ENCODE measurements around the gene FOXQ1. TPM values are rescaled to one million over a fixed set of nuclear protein-coding genes. Genes with fewer than 3 reads are reported as not detected.

FOXQ1 gene
- total and polyA plus RNA-seq, 2 of the 13 experiments (the other 11 are each of a cell fraction or from before 2014, with no cell fraction given), result 35.2 to 39.8 TPM

GRCh38 chr6:1267057-1267732 lies 44.7 kb upstream of the FOXQ1 start (continued):
- peak; percentile 80 for TF ChIP-seq CREM (IDR thresholded peaks at IDR 0.05)
- no peak for TF ChIP-seq CREM (CRISPR knock-in tag; IDR thresholded peaks at IDR 0.05)
- TF ChIP-seq SMC3 (IDR thresholded peaks at IDR 0.05; ENCODE audit: low read length), result peak; percentile 22; the same call in 1 of the 2 replicates
- TF ChIP-seq HDAC1 (CRISPR knock-in tag; IDR thresholded peaks at IDR 0.05), result no peak
- TF ChIP-seq NKX3-1 (CRISPR knock-in tag; IDR thresholded peaks at IDR 0.05), result no peak
- no peak for TF ChIP-seq ZIK1 (CRISPR knock-in tag; IDR thresholded peaks at IDR 0.05; ENCODE audit: borderline replicate concordance, low read depth)
- TF ChIP-seq CSRNP1 (CRISPR knock-in tag; IDR thresholded peaks at IDR 0.05), result no peak
- TF ChIP-seq ZNF350 (CRISPR knock-in tag; IDR thresholded peaks at IDR 0.05; ENCODE audit: borderline replicate concordance, low read depth), result no peak
- TF ChIP-seq ZBTB20 (CRISPR knock-in tag; IDR thresholded peaks at IDR 0.05; ENCODE audit: borderline replicate concordance, low read depth), result no peak; the same call in 1 of the 2 replicates
- no peak for TF ChIP-seq ETS1 (CRISPR knock-in tag; IDR thresholded peaks at IDR 0.05)
- no peak for TF ChIP-seq AKNA (CRISPR knock-in tag; IDR thresholded peaks at IDR 0.05; ENCODE audit: borderline replicate concordance)
- TF ChIP-seq BCL6 (CRISPR knock-in tag; IDR thresholded peaks at IDR 0.05), result peak; percentile 79
- TF ChIP-seq AFF4 (CRISPR knock-in tag; IDR thresholded peaks at IDR 0.05), result no peak; the same call in 1 of the 2 replicates
- TF ChIP-seq TAF15 (IDR thresholded peaks at IDR 0.05; ENCODE audit: low read depth, low read length, poor library complexity, severe bottlenecking), result no peak
- TF ChIP-seq ZNF615 (CRISPR knock-in tag; IDR thresholded peaks at IDR 0.05; ENCODE audit: borderline replicate concordance), result no peak
- TF ChIP-seq THAP11 (CRISPR knock-in tag; IDR thresholded peaks at IDR 0.05), result peak; percentile 63; the same call in 1 of the 2 replicates
- TF ChIP-seq RARA (CRISPR knock-in tag; IDR thresholded peaks at IDR 0.05), result peak; percentile 79; the same call in 1 of the 2 replicates
- peak; percentile 67; the same call in 1 of the 2 replicates for TF ChIP-seq ZBTB3 (CRISPR knock-in tag; IDR thresholded peaks at IDR 0.05; ENCODE audit: borderline replicate concordance, low read depth)
